ENCODE results near the gene MRTFB. TPM values are rescaled to one million over a fixed set of nuclear protein-coding genes. Genes with fewer than 3 reads are reported as not detected.
A peak's percentile ranks its signal among the peaks of the same experiment; 100 is the strongest.
"Not testable (repeated sequence)": the region's sequence is repeated elsewhere in the genome, so short reads cannot be mapped to it uniquely, and the experiment has no call there.

MRTFB gene, protein sequence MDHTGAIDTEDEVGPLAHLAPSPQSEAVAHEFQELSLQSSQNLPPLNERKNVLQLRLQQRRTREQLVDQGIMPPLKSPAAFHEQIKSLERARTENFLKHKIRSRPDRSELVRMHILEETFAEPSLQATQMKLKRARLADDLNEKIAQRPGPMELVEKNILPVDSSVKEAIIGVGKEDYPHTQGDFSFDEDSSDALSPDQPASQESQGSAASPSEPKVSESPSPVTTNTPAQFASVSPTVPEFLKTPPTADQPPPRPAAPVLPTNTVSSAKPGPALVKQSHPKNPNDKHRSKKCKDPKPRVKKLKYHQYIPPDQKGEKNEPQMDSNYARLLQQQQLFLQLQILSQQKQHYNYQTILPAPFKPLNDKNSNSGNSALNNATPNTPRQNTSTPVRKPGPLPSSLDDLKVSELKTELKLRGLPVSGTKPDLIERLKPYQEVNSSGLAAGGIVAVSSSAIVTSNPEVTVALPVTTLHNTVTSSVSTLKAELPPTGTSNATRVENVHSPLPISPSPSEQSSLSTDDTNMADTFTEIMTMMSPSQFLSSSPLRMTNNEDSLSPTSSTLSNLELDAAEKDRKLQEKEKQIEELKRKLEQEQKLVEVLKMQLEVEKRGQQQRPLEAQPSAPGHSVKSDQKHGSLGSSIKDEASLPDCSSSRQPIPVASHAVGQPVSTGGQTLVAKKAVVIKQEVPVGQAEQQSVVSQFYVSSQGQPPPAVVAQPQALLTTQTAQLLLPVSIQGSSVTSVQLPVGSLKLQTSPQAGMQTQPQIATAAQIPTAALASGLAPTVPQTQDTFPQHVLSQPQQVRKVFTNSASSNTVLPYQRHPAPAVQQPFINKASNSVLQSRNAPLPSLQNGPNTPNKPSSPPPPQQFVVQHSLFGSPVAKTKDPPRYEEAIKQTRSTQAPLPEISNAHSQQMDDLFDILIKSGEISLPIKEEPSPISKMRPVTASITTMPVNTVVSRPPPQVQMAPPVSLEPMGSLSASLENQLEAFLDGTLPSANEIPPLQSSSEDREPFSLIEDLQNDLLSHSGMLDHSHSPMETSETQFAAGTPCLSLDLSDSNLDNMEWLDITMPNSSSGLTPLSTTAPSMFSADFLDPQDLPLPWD
- total RNA-seq: 10 to 100 TPM; 37.8 to 82.7 (median 47.9) TPM

DNA sequence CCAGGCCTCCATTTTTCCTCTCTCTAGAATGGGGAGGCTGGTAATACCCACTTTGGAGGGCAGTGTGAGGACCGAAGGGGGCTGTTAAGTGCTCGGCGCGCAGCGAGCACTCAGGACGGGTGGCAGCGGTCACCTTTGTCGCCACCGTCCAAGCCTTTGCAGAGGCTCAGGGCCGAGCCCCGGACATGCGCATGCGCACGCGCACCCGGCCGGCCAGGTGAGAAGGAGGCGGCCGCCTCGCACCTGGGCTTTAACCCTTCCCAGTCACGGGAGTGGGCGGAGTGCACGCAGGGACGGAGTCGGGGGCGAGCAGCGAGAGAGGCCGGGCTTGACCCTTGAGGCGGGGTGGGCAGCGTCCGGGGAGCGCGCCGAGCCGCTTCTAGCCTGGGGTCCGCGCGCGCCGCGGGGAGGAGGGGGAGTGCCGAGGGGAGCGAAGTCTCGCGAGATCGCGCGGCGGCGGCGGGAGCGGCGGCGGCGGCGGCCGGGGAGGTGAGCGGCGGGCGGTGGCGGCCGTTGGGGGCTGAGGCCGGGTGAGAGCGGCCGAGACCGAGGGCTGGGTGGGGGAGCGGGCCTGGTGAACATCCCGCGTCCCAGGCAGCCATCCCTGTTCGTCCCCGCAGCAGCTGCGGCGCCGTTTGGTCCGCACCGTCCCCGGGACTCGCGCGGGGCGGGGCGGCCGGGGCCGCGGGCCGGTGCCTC is at the start of gene MRTFB:
TSS of gene MRTFB (plus strand) at position 443 of the 699 bp plus-strand sequence. CDS start 69,288 bp downstream, outside the sequence.
- Histone ChIP-seq H3K27ac (peak within 1 kb of the TSS; percentile 68 to 89 (median 81)), H3K36me3 (no peaks in the 10 kb centered on the region), H3K4me3 (peak within 1 kb of the TSS; percentile 25 to 96 (median 68)), H3K4me1 (peaks cover 0 to 18% (median 12%) of the 10 kb centered on the region in 4 donors), H3K27me3 (no peaks in the 10 kb centered on the region), H3K9me3 (no peaks in the 10 kb centered on the region)
- in situ Hi-C loops (cut with MboI; ENCODE audit: low pct_ligation_motif_present in 1 of 4, low pct_unique_long_range_greater_than_20kb in 1 of 4, low sequenced_read_pairs in 3 of 4): loop anchor here in 1 of 4 donors (25.0 kb wide), 1 partner anchor 91 kb away; no protein-coding TSS in a partner anchor
- intact Hi-C loops (cut with DNase I; ENCODE audit: low total_unique reads): no loop called here
- TF ChIP-seq POLR2A (IDR thresholded peaks at IDR 0.05) (peak; percentile 48), EP300 (IDR thresholded peaks at IDR 0.05; ENCODE audit: low read depth) (no peak), POLR2AphosphoS5 (IDR thresholded peaks at IDR 0.05) (peak in 1 of 3 donors; percentile 36)
- TF ChIP-seq, protein P1, sequence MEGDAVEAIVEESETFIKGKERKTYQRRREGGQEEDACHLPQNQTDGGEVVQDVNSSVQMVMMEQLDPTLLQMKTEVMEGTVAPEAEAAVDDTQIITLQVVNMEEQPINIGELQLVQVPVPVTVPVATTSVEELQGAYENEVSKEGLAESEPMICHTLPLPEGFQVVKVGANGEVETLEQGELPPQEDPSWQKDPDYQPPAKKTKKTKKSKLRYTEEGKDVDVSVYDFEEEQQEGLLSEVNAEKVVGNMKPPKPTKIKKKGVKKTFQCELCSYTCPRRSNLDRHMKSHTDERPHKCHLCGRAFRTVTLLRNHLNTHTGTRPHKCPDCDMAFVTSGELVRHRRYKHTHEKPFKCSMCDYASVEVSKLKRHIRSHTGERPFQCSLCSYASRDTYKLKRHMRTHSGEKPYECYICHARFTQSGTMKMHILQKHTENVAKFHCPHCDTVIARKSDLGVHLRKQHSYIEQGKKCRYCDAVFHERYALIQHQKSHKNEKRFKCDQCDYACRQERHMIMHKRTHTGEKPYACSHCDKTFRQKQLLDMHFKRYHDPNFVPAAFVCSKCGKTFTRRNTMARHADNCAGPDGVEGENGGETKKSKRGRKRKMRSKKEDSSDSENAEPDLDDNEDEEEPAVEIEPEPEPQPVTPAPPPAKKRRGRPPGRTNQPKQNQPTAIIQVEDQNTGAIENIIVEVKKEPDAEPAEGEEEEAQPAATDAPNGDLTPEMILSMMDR (IDR thresholded peaks at IDR 0.05): no peak
- 0% methylated on average over 71 of the region's 86 CpGs; no CpG with 5 or more reads in 1 of the 2 donors for WGBS, 2 donors (ENCODE audit: low coverage in 1 of 2)
- DNase-seq: peak; percentile 86

GRCh38 chr16:14023526-14023925 is 47.6 kb upstream of the MRTFB start:
- intact Hi-C loops (cut with DNase I; ENCODE audit: low total_unique reads); H3K27ac ChIP-seq; in situ Hi-C loops (cut with MboI; ENCODE audit: low pct_ligation_motif_present in 1 of 4, low pct_unique_long_range_greater_than_20kb in 1 of 4, low sequenced_read_pairs in 3 of 4); DNase-seq; H3K36me3 ChIP-seq; H3K4me3 ChIP-seq; H3K27me3 ChIP-seq; H3K4me1 ChIP-seq; H3K9me3 ChIP-seq: not testable (repeated sequence)
- 78 to 82% methylated on average over 2 to 4 of the region's 4 CpGs for WGBS, 2 donors (ENCODE audit: low coverage in 1 of 2)

- Histone ChIP-seq H3K36me3 (no peaks in the 10 kb centered on the region), H3K4me3 (no peak overlapping the region), H3K9me3 (no peaks in the 10 kb centered on the region), H3K27me3 (no peaks in the 10 kb centered on the region), H3K27ac (no peak overlapping the region), H3K4me1 (no peaks in the 10 kb centered on the region)
- intact Hi-C loops (cut with DNase I; ENCODE audit: low total_unique reads): no loop called here
- TF ChIP-seq, protein P1 (IDR thresholded peaks at IDR 0.05): no peak
- TF ChIP-seq POLR2AphosphoS5 (IDR thresholded peaks at IDR 0.05) (no peak), EP300 (IDR thresholded peaks at IDR 0.05; ENCODE audit: low read depth) (no peak), POLR2A (IDR thresholded peaks at IDR 0.05) (no peak)
- in situ Hi-C loops (cut with MboI; ENCODE audit: low pct_ligation_motif_present in 1 of 4, low pct_unique_long_range_greater_than_20kb in 1 of 4, low sequenced_read_pairs in 3 of 4): no loop called here
- 20 to 34% methylated on average over 1 to 2 of the region's 2 CpGs for WGBS, 2 donors (ENCODE audit: low coverage in 1 of 2)
- DNase-seq: no peak
Measured at GRCh38 chr16:14024283-14024682, 46.8 kb upstream of the MRTFB start.

DNA sequence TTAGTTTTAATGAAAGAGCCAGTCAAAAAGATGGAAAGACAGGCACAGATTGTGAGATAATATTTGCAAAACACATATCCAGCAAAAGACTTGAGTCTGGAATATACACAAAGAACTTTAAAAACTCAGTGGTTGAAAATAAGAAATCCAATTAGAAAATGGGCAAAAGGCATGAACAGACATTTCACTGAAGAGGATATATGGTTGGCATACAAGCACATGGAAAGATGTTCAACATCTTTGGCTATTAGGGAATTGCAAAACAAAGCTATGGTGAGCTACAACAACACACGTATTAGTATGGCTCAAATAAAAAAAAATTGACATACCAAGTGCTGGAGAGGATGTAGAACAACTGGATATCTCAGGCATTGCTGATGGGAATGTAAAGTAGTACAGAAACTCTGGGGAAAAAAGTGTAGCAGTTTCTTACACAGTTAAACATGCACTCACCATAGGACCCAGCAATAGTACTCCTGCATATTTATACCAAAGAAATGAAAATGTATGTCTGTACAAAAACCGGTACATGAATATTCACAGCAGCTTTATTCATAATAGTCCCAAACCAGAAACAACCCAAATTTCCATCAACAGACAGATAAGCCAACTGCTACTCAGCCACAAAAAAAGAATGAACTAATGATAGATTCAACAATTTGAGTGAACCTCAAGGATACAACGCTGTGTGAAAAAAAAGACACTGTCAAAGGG is 44.4 kb upstream of the MRTFB start:
- intact Hi-C loops (cut with DNase I; ENCODE audit: low total_unique reads): no loop called here
- Histone ChIP-seq H3K4me3 (no peak overlapping the region), H3K27me3 (no peaks in the 10 kb centered on the region), H3K36me3 (no peaks in the 10 kb centered on the region), H3K27ac (no peak overlapping the region), H3K4me1 (no peaks in the 10 kb centered on the region), H3K9me3 (no peaks in the 10 kb centered on the region)
- no peak for DNase-seq
- in situ Hi-C loops (cut with MboI; ENCODE audit: low pct_ligation_motif_present in 1 of 4, low pct_unique_long_range_greater_than_20kb in 1 of 4, low sequenced_read_pairs in 3 of 4): no loop called here
- TF ChIP-seq POLR2AphosphoS5 (IDR thresholded peaks at IDR 0.05) (no peak), POLR2A (IDR thresholded peaks at IDR 0.05) (no peak), EP300 (IDR thresholded peaks at IDR 0.05; ENCODE audit: low read depth) (no peak)
- TF ChIP-seq, protein P1 (IDR thresholded peaks at IDR 0.05): no peak
- WGBS, 2 donors (ENCODE audit: low coverage in 1 of 2): 84 to 89% methylated on average over 3 of the region's 3 CpGs
